Activated naive CD4-positive, alpha-beta T cell (primary cell): ENCODE measurements around the gene CENPP.

Experiments used
- DNase-seq, 4 experiments: peaks; one replicate each; lab custom pipeline; 2025; lab: John Stamatoyannopoulos, UW

Gene CENPP

DNA sequence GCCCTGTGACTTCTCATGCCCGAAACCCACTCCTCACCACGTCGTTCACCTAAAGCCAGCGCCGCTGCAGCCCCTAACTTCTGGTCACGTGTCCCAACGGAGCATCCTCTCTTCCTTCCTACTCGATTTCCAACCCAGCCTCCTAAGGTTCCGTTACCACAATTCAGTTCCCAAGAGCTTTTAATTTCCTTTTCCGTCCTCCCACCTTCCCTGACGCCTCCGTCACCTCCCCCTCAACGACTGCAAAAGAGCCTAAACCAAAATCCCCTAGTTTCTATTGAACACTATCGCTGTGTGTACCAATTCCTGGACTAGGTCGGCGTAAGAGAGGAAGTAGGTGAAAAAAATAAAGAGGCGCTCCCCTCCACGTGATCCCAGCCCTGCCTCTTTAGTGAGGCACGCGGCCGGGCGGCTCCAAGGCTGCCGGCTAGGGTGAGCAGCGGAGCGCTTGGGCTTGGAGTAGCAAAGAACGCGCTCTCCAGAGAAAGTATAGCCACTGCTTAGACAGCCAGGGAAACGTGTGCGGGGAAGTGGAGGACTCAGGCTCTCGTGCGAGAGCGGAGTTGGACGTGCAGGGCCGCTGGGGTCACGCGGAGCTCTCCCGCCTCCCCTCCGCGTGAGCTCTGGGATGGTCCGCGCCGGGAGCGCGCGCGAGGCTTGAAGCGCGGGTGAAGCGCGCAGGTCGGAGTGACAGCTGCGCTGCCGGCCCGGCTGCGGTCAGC, at the start of gene CENPP, which contains the start of gene NOL8:
CENPP (plus strand) TSS at position 685 of the 722 bp plus-strand sequence.
NOL8 (minus strand) TSS at position 82 of the 722 bp plus-strand sequence. CDS start 1,189 bp downstream, outside the sequence.
- DNase-seq: peak; percentile 47 to 77 (median 61)

DNA sequence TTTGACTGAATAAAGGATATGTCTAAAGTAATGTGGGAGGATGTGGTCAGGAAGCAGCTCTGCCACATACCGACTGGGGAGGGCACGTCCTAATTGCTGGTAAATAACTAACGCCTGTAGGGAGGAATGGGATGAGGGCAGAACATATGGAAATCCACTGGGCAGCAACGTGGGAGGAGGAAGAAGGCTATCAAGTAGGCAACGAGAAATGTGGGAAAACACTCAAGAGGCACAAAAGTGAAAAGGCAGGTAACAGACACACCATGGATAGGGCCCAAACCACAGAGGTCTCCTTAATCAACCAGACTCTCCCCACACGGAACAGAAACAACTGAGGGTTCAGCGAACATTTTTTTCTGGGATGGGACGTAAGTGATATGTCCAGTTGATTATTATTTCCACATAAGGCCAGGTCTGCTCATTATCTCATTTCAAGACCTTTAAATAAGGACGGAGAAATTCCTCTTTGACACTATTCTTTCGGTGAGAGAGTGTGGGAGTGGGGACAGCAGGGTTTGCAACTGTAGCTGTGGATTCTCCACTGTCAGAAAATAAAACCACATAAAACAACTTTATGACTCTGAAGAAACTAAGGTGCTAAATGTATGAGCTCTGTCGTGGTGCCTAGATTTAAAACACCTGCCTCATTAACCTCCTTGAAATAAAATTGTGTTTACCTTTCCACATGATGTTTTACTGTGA, 49.3 kb upstream of the CENPP start:
- DNase-seq: no peak

DNA sequence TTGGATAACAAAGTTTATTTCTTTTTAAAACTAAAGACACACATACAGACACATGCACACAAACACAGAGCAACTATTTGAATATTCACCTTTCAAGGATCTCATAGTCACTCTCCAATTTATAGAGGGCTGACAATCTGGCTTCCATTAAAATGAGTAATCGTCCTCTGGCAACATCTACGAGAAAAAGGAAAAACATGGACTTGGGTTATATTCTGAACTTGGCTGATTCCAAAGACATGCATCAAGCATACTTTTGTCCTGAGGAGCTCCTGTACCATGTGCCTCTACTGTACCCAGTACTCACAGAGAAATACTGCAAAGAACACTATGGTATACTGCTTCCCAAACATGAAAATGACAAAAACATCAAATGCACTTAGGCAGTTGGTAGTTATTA, 47.6 kb upstream of the CENPP start:
- no peak for DNase-seq

- no peak for DNase-seq
These were observed 46.5 kb upstream of the CENPP start for GRCh38 chr9:92279302-92279701.

DNA sequence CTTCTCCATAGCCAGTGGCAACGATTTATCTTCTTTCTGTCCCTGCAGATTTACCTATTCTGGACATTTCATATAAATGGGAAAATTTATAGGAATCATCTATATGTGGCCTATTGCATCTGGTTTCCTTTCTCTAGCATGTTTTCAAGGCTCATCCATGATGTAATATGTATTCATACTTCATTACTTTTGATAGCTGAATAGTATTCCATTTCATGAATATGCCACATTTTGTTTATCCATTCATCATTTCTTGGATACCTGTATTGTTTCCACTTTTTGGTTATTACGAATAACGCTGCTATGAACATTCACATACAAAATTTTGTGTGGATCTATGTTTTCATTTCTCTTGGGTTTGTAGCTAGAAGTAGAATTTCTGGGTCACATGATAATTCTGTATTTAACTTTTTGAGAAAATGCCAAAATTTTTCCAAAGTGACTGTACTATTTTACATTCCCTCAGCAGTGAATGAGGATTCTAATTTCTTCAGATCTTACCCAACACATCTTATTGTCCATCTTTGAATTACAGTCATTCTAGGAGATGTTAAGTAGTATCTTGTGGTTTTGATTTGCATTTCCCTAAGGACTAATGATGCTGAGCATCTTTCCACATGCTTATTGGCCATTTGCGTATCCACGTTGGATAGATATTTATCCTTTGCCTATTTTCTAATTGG, 35.9 kb upstream of the CENPP start:
- no peak for DNase-seq

DNA sequence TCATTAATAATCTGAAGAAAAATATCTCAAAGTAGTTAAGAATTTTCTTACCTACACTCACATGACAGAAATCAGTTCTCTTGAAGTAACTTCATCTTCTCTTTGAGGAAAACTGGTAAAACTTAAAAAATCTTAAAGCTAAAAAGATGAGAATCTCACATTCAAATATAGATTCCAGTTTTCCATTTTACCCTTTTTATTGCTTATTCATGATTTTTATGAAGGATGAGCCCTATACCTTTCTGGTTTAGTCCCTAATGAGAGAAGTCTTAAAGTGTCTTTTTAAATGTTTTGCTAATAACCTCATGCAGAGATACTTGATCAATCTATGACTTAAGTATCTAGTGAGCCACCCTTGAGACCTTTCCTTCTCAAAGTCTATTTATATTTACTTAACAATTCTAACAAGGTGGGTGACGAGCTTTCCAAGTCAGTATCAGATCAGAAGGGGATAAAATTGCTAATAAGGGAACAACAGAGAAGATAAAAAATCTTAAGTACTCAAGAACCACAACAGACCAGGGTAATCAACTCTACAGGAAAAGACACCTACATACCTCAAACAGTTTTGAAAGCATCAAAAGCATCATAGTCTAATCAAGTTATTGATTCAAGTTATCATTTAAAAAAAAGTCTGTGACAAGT, 34.8 kb upstream of the CENPP start:
- no peak for DNase-seq

DNA sequence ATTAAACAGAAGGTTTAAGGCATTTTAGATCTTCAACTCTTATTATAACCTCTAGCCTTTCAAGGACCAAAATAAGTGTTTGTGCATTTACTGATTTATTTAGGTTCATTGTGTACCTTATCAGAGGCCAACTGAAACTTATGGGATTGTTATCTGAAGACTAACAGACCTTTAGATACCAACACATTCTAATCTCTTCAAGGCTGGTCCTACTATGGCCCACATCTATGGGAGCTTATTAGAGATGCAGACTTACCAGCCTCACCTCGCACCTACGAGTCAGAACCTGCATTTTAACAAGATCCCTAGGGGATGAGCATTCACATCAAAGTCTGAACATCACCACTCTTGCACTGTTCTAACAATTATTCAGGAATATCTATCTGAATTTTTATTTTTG, 34.2 kb upstream of the CENPP start:
- no peak for DNase-seq

DNA sequence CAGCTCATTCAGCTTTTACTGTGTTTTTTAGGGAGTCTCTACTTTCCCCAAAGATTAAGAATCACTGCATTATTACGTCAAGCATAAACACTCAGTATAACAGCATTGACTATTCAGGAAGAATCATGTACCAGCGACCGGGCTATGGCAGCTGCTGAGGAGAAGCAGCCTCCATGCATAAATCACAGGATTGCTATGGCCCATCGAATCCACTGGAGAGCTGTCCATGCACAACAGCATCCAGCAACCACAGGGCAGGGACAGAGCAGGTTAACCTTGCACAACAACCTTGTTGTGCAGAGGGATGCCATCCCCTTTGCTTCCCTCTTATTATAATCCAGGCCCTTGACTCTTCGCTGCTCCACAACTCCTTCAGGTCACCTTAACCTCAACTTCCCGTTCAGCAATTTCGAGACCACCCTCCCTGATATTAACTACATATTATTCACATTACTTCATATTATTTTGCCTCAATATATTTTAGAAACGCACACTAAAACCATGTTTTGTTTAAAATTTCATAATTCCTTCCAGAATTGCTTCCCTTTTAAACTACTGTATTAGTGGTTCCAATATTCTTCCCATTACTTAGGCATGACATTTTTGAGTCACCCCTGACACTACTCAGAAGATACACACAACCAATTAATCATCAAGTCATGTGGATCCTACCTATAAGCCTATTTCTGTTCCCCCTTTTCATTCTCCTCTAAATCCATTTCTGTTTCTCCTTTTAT, 33.2 kb upstream of the CENPP start:
- no peak for DNase-seq

DNA sequence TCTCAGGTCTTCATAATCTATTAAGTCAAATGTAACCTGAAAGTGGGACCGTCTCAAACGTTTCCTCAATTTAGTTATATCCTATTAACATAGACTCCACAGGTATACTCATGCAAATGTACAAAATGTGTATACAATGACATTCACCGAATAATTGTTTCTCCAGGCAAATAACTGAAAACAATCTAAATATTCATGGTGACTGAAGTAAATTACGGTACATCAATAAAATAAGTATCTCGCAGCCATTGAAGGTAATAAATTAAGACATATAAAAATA, 32.7 kb upstream of the CENPP start:
- DNase-seq: no peak

GRCh38 chr9:92293452-92294296, 32.1 kb upstream of the CENPP start, which contains the start of gene IARS1:
IARS1 (minus strand) TSS chr9:92293697; CDS start chr9:92289419, 4,278 bp downstream.
- DNase-seq: peak; percentile 99 to 100 (median 100)

DNA sequence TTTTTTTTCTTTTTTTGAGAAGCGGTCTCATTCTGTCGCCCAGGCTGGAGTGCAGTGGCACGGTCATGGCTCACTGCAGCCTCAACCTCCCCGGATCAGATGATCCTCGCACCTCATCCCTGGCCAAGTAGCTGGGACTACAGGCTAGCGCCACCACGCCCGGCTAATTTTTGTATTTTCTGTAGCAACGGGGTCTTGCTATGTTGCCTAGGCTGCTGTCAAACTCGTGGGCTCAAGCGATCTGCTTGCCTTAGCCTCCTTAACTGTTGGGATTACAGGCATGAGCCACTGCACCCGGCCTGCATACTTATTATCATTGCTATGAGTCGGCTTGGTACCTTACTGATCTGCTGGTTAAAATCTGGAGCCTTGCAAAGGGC, 31.5 kb upstream of the CENPP start:
- DNase-seq: no peak

DNA sequence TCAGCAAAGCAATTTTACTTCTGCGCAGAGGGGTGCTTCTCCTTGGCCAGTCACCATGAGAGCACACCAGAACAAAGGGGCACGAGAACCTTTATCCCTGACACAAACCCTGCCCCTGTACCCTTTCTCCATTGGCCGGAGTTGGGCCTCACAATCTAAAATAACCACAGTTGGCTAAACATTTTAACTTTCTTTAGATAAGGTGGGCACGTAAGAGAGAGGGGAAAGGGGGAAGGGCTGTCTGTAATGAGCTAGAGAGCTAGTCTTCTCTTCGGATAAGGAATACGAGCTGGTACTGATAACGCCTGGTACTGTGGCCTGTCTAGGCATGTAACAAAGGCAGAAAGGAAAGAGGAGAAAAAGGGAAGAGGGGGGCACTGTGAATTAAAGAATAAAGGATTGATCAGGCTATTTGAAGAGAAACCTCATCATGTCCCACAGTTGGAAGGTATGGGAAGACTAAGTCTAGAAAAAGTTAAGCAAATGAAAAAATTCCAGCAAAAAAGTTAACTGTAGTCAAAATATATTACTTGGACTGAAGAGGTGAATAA, 30.4 kb upstream of the CENPP start:
- no peak for DNase-seq

- no peak for DNase-seq
These were observed 29.9 kb upstream of the CENPP start for GRCh38 chr9:92295827-92296258.

DNA sequence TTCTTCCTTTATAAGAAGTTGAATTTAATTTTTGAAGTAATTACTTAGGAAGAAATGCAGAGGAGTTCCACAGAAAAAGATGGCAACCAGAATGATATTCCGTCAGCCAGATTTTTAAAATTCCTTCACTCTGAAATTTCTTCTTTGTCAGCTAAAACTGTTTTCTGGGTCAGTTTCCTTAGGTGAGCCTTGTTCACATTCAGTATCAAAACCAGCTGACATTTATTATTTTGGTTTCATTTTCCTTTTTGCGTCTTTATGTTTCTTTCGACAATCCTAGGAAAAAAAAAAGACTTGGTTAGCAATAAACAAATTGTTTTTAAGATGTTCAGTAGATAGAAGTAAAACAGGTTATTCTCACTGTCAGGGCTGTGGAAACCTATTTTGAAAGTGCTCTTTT, 28.1 kb upstream of the CENPP start:
- no peak for DNase-seq

DNA sequence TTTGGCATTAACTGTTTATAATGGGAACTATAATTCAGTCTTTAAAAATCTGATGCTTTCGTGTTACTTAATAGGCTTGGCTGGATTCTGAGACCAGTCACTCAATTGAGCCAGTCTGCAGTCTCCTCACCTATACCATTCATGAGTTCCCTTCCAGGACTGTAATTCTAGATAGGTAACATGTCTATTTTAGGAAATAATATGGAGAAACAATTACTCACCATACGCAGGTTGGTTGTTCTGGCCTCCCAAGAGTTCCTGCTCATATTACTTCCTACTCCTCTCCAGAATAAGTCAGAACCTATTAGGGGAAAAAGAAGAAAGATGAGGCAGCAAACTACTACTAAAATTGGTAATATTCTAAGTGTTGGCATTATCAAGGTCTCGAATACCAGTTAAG, 27.7 kb upstream of the CENPP start:
- DNase-seq: no peak

- no peak for DNase-seq
These were observed 26.6 kb upstream of the CENPP start for GRCh38 chr9:92299116-92299515.

GRCh38 chr9:92300936-92301335, 24.8 kb upstream of the CENPP start:
- no peak for DNase-seq

DNA sequence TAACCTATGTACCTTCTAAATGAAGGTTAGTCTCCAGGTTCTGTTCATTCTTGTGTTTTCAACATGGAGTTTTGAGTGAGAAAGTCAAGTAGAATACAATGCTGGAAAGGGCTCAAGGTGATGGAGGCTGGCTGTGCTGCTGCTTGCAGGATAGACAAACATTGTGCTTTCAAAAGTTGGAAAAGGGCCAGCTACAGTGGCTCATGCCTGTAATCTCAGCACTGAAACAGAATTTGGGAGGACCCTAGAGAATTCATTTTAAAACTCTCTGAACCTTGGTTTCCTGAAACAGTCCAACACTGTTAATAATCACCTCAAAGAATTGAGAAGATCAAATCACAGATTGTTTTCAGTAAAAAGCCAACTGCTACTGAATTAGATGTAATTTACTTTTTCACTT, 16.9 kb upstream of the CENPP start:
- DNase-seq: no peak

- DNase-seq: no peak
These were observed 15.2 kb upstream of the CENPP start for GRCh38 chr9:92310562-92310961.

DNA sequence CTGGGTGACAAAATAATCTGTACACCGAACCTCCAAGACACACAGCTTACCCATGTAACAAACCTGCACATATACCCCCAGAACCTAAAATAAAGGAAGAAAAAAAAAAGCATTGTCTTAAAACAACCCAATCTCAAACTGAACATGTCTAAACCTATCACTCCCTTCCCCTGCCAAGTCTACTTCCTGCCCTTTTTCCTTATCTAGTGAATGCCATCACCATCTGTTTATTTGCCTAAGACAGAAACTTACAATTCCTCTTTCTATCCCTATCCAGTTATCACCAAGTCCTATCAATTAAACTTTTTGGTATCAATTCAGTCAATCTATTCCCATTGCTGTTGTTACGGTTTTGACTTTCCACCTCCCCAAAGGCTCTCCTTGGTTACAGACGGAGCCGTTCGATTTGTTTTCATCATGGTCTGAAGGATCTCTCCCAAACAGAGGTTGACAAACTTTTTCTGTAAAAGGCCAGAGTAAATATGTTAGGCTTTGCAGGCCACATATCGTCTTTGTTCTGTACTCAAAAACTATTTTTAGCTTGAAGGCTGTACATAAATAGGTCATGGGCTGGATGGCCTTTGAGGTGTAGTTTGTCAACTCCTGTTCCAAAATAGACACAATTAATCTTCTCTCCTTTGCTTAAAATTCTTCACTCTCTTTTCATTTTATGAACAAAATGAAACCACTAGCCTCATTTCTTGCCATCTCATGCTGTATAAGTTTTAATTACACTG, 12.7 kb upstream of the CENPP start:
- no peak for DNase-seq
